ENCODE measurements around the gene FBXW9.

- TF ChIP-seq CTCF (conservative IDR thresholded peaks at IDR 0.05; ENCODE audit: low read depth, low read length) (no peak), EZH2 (IDR thresholded peaks at IDR 0.05; ENCODE audit: borderline replicate concordance, low read depth, low read length, poor library complexity, severe bottlenecking) (no peak)
Measured at GRCh38 chr19:12675940-12676339, 20.5 kb downstream of the FBXW9 start.
